Mammary epithelial cell (primary cell): ENCODE results near the gene CELSR1.

Source experiments
- CTCF ChIP-seq, 2 donors: IDR thresholded peaks in 1 of 2; conservative IDR thresholded peaks in 1 of 2; 2 replicates each; pipeline ENCODE4 v1.5.1; 2011 to 2012; ENCODE audit warnings: inconsistent platforms in 2 of 2, low read length in 2 of 2, mild to moderate bottlenecking in 2 of 2, control low read depth in 1 of 2, low read depth in 1 of 2; ENCODE audit not compliant: insufficient read depth in 1 of 2; ENCODE audit errors: extremely low read depth in 1 of 2
- EZH2 ChIP-seq: IDR thresholded peaks from 2 replicates; pipeline ENCODE4 v1.6.1; 2012; ENCODE audit warnings: low read length, inconsistent platforms, borderline replicate concordance

- TF ChIP-seq CTCF (conservative IDR thresholded peaks at IDR 0.05 in 1 of 2, IDR thresholded peaks at IDR 0.05 in 1 of 2; ENCODE audit: extremely low read depth in 1 of 2, insufficient read depth in 1 of 2, low read depth in 1 of 2, low read length in 2 of 2): no peak
- no peak for TF ChIP-seq EZH2
These were observed 180.6 kb downstream of the CELSR1 start for GRCh38 chr22:46356496-46357480.
